Esophagus squamous epithelium (tissue), 4 donors: Measurements from ENCODE around the gene VOPP1.

ENCODE experiments used
- POLR2A ChIP-seq, 4 donors: fragments of 450-650 bp; IDR thresholded peaks; one replicate each; pipeline ENCODE4 v1.6.1; 2017; ENCODE audit warnings: antibody characterized with exemption in 4 of 4, mild to moderate bottlenecking in 4 of 4, moderate library complexity in 3 of 4
- TF ChIP-seq, protein P1 (sequence below), 6 experiments: fragments of 450-650 bp in 4 of 6; fragments of 200-600 bp in 2 of 6; sonication (generic) in 2 of 6; IDR thresholded peaks; one replicate each; pipeline ENCODE4 v1.5.1; 2016 to 2019; ENCODE audit warnings: antibody characterized with exemption in 6 of 6, mild to moderate bottlenecking in 4 of 6, moderate library complexity in 4 of 6

DNA sequence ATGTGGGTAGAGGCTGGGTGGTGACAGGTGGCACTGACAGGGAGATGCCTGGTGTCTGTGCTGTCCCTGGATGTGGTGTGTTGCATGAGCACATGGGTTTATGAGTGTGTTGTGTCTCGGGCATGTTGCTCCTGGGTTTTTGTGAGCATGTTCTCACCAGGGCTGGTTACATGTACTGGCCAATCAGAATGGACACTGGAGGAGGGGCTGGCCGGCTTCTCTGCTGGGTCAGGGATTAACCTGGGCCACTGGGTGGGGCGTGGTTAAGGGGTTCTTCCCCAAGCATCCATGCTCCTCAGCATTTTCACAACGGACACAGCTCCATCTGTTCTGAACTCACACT lies 20.8 kb upstream of the VOPP1 start:
- TF ChIP-seq, protein P1, sequence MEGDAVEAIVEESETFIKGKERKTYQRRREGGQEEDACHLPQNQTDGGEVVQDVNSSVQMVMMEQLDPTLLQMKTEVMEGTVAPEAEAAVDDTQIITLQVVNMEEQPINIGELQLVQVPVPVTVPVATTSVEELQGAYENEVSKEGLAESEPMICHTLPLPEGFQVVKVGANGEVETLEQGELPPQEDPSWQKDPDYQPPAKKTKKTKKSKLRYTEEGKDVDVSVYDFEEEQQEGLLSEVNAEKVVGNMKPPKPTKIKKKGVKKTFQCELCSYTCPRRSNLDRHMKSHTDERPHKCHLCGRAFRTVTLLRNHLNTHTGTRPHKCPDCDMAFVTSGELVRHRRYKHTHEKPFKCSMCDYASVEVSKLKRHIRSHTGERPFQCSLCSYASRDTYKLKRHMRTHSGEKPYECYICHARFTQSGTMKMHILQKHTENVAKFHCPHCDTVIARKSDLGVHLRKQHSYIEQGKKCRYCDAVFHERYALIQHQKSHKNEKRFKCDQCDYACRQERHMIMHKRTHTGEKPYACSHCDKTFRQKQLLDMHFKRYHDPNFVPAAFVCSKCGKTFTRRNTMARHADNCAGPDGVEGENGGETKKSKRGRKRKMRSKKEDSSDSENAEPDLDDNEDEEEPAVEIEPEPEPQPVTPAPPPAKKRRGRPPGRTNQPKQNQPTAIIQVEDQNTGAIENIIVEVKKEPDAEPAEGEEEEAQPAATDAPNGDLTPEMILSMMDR (IDR thresholded peaks at IDR 0.05), result no peak
- TF ChIP-seq POLR2A (IDR thresholded peaks at IDR 0.05), result no peak
